Osteocyte (in vitro differentiated cells): ENCODE results near the gene ANKRD44. TPM values are rescaled to one million over a fixed set of nuclear protein-coding genes. Genes with fewer than 3 reads are reported as not detected.

Experiments
- DNase-seq: peaks from one replicate; pipeline ENCODE4 v3.0.0; 2021; ENCODE audit warnings: mixed read lengths; ENCODE audit not compliant: unreplicated experiment; ENCODE audit errors: extremely low spot score
- H3K27ac Mint-ChIP-seq: one replicate; pipeline ENCODE4 v1.8.0; 2021; ENCODE audit warnings: mild to moderate bottlenecking, mixed read lengths; ENCODE audit not compliant: unreplicated experiment
- H3K27me3 Mint-ChIP-seq: one replicate; pipeline ENCODE4 v1.8.0; 2021; ENCODE audit warnings: mixed read lengths; ENCODE audit not compliant: unreplicated experiment
- H3K36me3 Mint-ChIP-seq: one replicate; pipeline ENCODE4 v1.8.0; 2021; ENCODE audit warnings: mixed read lengths; ENCODE audit not compliant: unreplicated experiment
- H3K4me1 Mint-ChIP-seq: one replicate; pipeline ENCODE4 v1.8.0; 2021; ENCODE audit warnings: mixed read lengths; ENCODE audit not compliant: unreplicated experiment
- H3K4me3 Mint-ChIP-seq: one replicate; pipeline ENCODE4 v1.8.0; 2021; ENCODE audit warnings: mild to moderate bottlenecking, moderate library complexity, mixed read lengths; ENCODE audit not compliant: unreplicated experiment
- H3K9me3 Mint-ChIP-seq: one replicate; pipeline ENCODE4 v1.8.0; 2021; ENCODE audit warnings: mixed read lengths; ENCODE audit not compliant: unreplicated experiment
- CTCF ChIP-seq: fragments of 200-600 bp; sonication (generic); IDR thresholded peaks from 2 replicates; pipeline ENCODE4 v1.5.0; 2021; ENCODE audit warnings: antibody characterized with exemption, mild to moderate bottlenecking, moderate library complexity
- total RNA-seq: library from RNA; stranded (reverse); gene quantifications from 2 replicates; pipeline ENCODE4 v1.2.1, GENCODE V29; 2021

Gene ANKRD44
- total RNA-seq, 1 donor from 2014 or later: 16.6 TPM

GRCh38 chr2:197140045-197140444, 170.5 kb downstream of the ANKRD44 start:
- Mint-ChIP-seq H3K27me3 (no peaks in the 10 kb centered on the region), H3K9me3 (no peaks in the 10 kb centered on the region), H3K36me3 (no peaks in the 10 kb centered on the region), H3K27ac (no peak overlapping the region), H3K4me3 (no peak overlapping the region), H3K4me1 (peaks cover 14% of the 10 kb centered on the region)
- no peak for TF ChIP-seq CTCF
- DNase-seq: no peak

GRCh38 chr2:197138506-197138905, 172.1 kb downstream of the ANKRD44 start:
- DNase-seq: no peak
- Mint-ChIP-seq H3K27me3 (no peaks in the 10 kb centered on the region), H3K36me3 (no peaks in the 10 kb centered on the region), H3K4me3 (no peak overlapping the region), H3K4me1 (peaks cover 14% of the 10 kb centered on the region), H3K9me3 (no peaks in the 10 kb centered on the region), H3K27ac (no peak overlapping the region)
- no peak for TF ChIP-seq CTCF

- Mint-ChIP-seq H3K9me3 (no peaks in the 10 kb centered on the region), H3K36me3 (no peaks in the 10 kb centered on the region), H3K4me3 (no peak overlapping the region), H3K27me3 (no peaks in the 10 kb centered on the region), H3K4me1 (peaks cover 14% of the 10 kb centered on the region), H3K27ac (no peak overlapping the region)
- no peak for TF ChIP-seq CTCF
- no peak for DNase-seq
Measured at GRCh38 chr2:197137826-197138477, 172.6 kb downstream of the ANKRD44 start.

- Mint-ChIP-seq H3K36me3 (no peaks in the 10 kb centered on the region), H3K9me3 (no peaks in the 10 kb centered on the region), H3K4me3 (no peak overlapping the region), H3K27me3 (no peaks in the 10 kb centered on the region), H3K27ac (no peak overlapping the region), H3K4me1 (peaks cover 14% of the 10 kb centered on the region)
- TF ChIP-seq CTCF: no peak
- DNase-seq: no peak
Measured at GRCh38 chr2:197137231-197137630, 173.3 kb downstream of the ANKRD44 start.

GRCh38 chr2:197136452-197136851, 174.1 kb downstream of the ANKRD44 start:
- H3K4me1 Mint-ChIP-seq: peaks cover 14% of the 10 kb centered on the region

More at GRCh38 chr2:197136452-197136851, 174.1 kb downstream of the ANKRD44 start:
- H3K27me3 Mint-ChIP-seq: no peaks in the 10 kb centered on the region
- H3K27ac Mint-ChIP-seq: no peak overlapping the region
- no peak overlapping the region for H3K4me3 Mint-ChIP-seq
- H3K9me3 Mint-ChIP-seq: no peaks in the 10 kb centered on the region
- TF ChIP-seq CTCF: no peak
- H3K36me3 Mint-ChIP-seq: no peaks in the 10 kb centered on the region
- no peak for DNase-seq
